GM23338 (cell line): ENCODE data around the gene SYCP3. TPM values are rescaled to one million over a fixed set of nuclear protein-coding genes. Genes with fewer than 3 reads are reported as not detected.

Source experiments
- ATAC-seq: fragments of 200-7000 bp; cut with Tn5 transposase; 3 replicates; pipeline ENCODE4 v1.9.1; 2020
- DNase-seq: peaks from one replicate; pipeline ENCODE4 v3.0.0-alpha.2; 2015; ENCODE audit warnings: low spot score
- H2AFZ ChIP-seq: fragments of 200-600 bp; sonication (generic); 2 replicates; pipeline ENCODE4 v1.8.0; 2016; ENCODE audit warnings: antibody characterized with exemption, mild to moderate bottlenecking, moderate library complexity
- H3F3A ChIP-seq: fragments of 200-600 bp; sonication (generic); replicated peaks from 2 replicates; pipeline ENCODE4 v1.8.0; 2017; ENCODE audit warnings: antibody characterized with exemption, mixed run types, low read depth
- H3K27ac ChIP-seq: fragments of 200-600 bp; sonication (generic); 2 replicates; pipeline ENCODE4 v1.6.1; 2016; ENCODE audit warnings: low read depth
- H3K27me3 ChIP-seq: fragments of 200-600 bp; sonication (generic); 2 replicates; pipeline ENCODE4 v1.8.0; 2016; ENCODE audit warnings: mild to moderate bottlenecking, mixed run types, moderate library complexity; ENCODE audit not compliant: insufficient read depth
- H3K36me3 ChIP-seq: fragments of 200-600 bp; sonication (generic); 2 replicates; pipeline ENCODE4 v1.8.0; 2016; ENCODE audit warnings: mild to moderate bottlenecking; ENCODE audit not compliant: insufficient read depth
- H3K4me1 ChIP-seq: fragments of 200-600 bp; sonication (generic); 2 replicates; pipeline ENCODE4 v1.8.0; 2016; ENCODE audit warnings: mild to moderate bottlenecking, moderate library complexity; ENCODE audit not compliant: insufficient read depth
- H3K4me2 ChIP-seq: fragments of 200-600 bp; sonication (generic); 2 replicates; pipeline ENCODE4 v1.7.1; 2017; ENCODE audit warnings: mixed run types
- H3K4me3 ChIP-seq: fragments of 200-600 bp; sonication (generic); 2 replicates; pipeline ENCODE4 v1.6.1; 2016; ENCODE audit warnings: mixed run types
- H3K79me2 ChIP-seq: fragments of 200-600 bp; sonication (generic); replicated peaks from 2 replicates; pipeline ENCODE4 v1.8.0; 2017; ENCODE audit warnings: mild to moderate bottlenecking; ENCODE audit not compliant: insufficient read depth
- H3K9me2 ChIP-seq: fragments of 200-600 bp; sonication (generic); 2 replicates; pipeline ENCODE4 v1.8.0; 2017; ENCODE audit not compliant: insufficient read depth
- H4K20me1 ChIP-seq: fragments of 200-600 bp; sonication (generic); replicated peaks from 2 replicates; pipeline ENCODE4 v1.8.0; 2017; ENCODE audit warnings: mild to moderate bottlenecking; ENCODE audit not compliant: insufficient read depth
- H3K27ac Mint-ChIP-seq: 2 replicates; pipeline ENCODE4 v1.8.0; 2020; ENCODE audit warnings: inconsistent platforms, mild to moderate bottlenecking, moderate library complexity, mixed read lengths
- H3K27me3 Mint-ChIP-seq: 3 replicates; pipeline ENCODE4 v1.8.0; 2022; ENCODE audit warnings: low read depth, mild to moderate bottlenecking, moderate library complexity, mixed read lengths, inconsistent platforms; ENCODE audit not compliant: insufficient read depth, poor library complexity
- H3K36me3 Mint-ChIP-seq: 3 replicates; pipeline ENCODE4 v1.8.0; 2021; ENCODE audit warnings: low read depth, mild to moderate bottlenecking, inconsistent platforms, moderate library complexity, mixed read lengths
- H3K4me1 Mint-ChIP-seq: 3 replicates; pipeline ENCODE4 v1.8.0; 2020; ENCODE audit warnings: mild to moderate bottlenecking, inconsistent platforms, mixed read lengths
- H3K4me3 Mint-ChIP-seq: 3 replicates; pipeline ENCODE4 v1.8.0; 2021; ENCODE audit warnings: moderate library complexity, mild to moderate bottlenecking, inconsistent platforms, mixed read lengths
- H3K9me3 Mint-ChIP-seq: 3 replicates; pipeline ENCODE4 v1.8.0; 2020; ENCODE audit warnings: moderate library complexity, mild to moderate bottlenecking, inconsistent platforms, mixed read lengths
- CREB1 ChIP-seq: fragments of 250-450 bp; sonication (Bioruptor Pico); IDR thresholded peaks from 2 replicates; pipeline ENCODE4 v1.5.0; 2020; ENCODE audit warnings: low read depth, mild to moderate bottlenecking, moderate library complexity
- EZH2 ChIP-seq: fragments of 200-600 bp; sonication (generic); IDR thresholded peaks from one replicate; pipeline ENCODE4 v1.8.0; 2017; ENCODE audit warnings: antibody characterized with exemption, mild to moderate bottlenecking, low read depth; ENCODE audit not compliant: unreplicated experiment
- JUNB ChIP-seq: IDR thresholded peaks from one replicate; pipeline ENCODE4 v1.6.1; 2016; ENCODE audit warnings: antibody characterized with exemption; ENCODE audit not compliant: unreplicated experiment
- NANOG ChIP-seq: IDR thresholded peaks from 2 replicates; pipeline ENCODE4 v1.6.1; 2016; ENCODE audit warnings: antibody characterized with exemption, borderline replicate concordance
- POLR2AphosphoS5 ChIP-seq: IDR thresholded peaks from 2 replicates; pipeline ENCODE4 v1.6.1; 2016; ENCODE audit warnings: antibody characterized with exemption, low read depth
- ZNF114 ChIP-seq: fragments of 250-450 bp; sonication (Bioruptor Pico); IDR thresholded peaks from 2 replicates; pipeline ENCODE4 v1.5.0; 2020; ENCODE audit warnings: mild to moderate bottlenecking, moderate library complexity
- ZNF331 ChIP-seq: fragments of 250-450 bp; sonication (Bioruptor Pico); IDR thresholded peaks from 2 replicates; pipeline ENCODE4 v1.5.0; 2020; ENCODE audit warnings: low read depth, mild to moderate bottlenecking, moderate library complexity
- polyA plus RNA-seq: library from polyadenylated mRNA; unstranded; fragments of >200 nt; fragmentation: Nextera tagmentation; extraction: Ambion mirVana; gene quantifications from 2 replicates; pipeline ENCODE4 v1.2.1, GENCODE V29; 2016
- total RNA-seq: library from RNA; depleted of rRNA; stranded (reverse); fragments of >200 nt; shearing (Covaris generic); gene quantifications from 2 replicates; pipeline ENCODE4 v1.2.3, GENCODE V29; 2014
- TF ChIP-seq, protein P1 (sequence below), 2 experiments: fragments of 200-600 bp in 1 of 2; sonication (generic) in 1 of 2; conservative IDR thresholded peaks; 2 replicates each; pipeline versions ENCODE4 v1.5.1 to v1.6.1; 2016 to 2017; ENCODE audit warnings: antibody characterized with exemption in 2 of 2, low read depth in 2 of 2, mild to moderate bottlenecking in 2 of 2, moderate library complexity in 1 of 2
- TF ChIP-seq, protein P2 (sequence below): IDR thresholded peaks from 2 replicates; pipeline ENCODE4 v1.6.1; 2016; ENCODE audit warnings: antibody characterized with exemption
- TF ChIP-seq, protein P3 (sequence below): IDR thresholded peaks from one replicate; pipeline ENCODE4 v1.6.1; 2018; ENCODE audit warnings: antibody characterized with exemption; ENCODE audit not compliant: unreplicated experiment

SYCP3 gene
- total and polyA plus RNA-seq, 2 experiments from 2014 or later, result 0.07 to 1.5 TPM

DNA sequence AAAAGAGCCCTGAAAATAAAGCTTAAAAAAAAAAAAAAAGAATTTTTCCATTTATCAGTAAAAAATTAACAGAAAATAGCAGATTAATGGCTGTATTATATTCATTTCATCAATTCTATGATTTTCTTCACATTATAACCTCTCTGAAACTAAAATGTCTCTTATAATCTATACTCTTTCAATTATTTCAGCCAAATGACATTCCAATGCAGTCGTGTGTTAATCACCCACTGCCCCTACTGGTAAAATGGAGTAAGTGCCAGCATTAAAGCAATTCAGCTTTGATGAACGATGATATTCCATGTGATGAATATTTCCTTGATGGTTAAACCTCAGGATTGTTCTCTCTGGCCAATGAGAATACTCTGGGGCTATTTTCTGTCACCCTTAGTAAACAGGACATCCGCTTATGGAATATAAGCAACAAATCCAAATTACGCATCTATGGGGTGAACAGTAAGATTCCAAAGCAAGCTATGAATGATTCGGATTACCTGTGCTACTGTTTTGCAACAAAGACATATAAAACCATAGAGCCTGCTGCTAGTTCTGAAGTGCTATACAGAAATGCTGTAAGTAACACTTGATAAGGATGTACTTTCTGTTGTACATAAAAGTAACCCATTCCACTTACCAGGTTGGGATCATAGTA lies 20.3 kb upstream of the SYCP3 start:
- Histone ChIP-seq H3K4me2 (no peak overlapping the region), H2AFZ (no peak overlapping the region), H3K27ac (no peak overlapping the region), H3K27me3 (no peaks in the 10 kb centered on the region), H3K9me2 (no peaks in the 10 kb centered on the region), H3F3A (no peaks in the 10 kb centered on the region), H3K79me2 (no peaks in the 10 kb centered on the region), H3K4me1 (no peaks in the 10 kb centered on the region), H3K36me3 (peaks cover 14% of the 10 kb centered on the region; the same call in 1 of the 2 replicates), H4K20me1 (no peaks in the 10 kb centered on the region), H3K4me3 (no peak overlapping the region)
- H3K27me3 Mint-ChIP-seq, result peaks cover 3% of the 10 kb centered on the region
- H3K4me3 Mint-ChIP-seq, result no peak overlapping the region
- no peaks in the 10 kb centered on the region; the same call in 2 of the 3 replicates for H3K9me3 Mint-ChIP-seq
- H3K27ac Mint-ChIP-seq, result no peak overlapping the region
- ATAC-seq (peak; percentile 51), DNase-seq (peak; percentile 62)
- TF ChIP-seq NANOG, result no peak
- TF ChIP-seq, protein P1, sequence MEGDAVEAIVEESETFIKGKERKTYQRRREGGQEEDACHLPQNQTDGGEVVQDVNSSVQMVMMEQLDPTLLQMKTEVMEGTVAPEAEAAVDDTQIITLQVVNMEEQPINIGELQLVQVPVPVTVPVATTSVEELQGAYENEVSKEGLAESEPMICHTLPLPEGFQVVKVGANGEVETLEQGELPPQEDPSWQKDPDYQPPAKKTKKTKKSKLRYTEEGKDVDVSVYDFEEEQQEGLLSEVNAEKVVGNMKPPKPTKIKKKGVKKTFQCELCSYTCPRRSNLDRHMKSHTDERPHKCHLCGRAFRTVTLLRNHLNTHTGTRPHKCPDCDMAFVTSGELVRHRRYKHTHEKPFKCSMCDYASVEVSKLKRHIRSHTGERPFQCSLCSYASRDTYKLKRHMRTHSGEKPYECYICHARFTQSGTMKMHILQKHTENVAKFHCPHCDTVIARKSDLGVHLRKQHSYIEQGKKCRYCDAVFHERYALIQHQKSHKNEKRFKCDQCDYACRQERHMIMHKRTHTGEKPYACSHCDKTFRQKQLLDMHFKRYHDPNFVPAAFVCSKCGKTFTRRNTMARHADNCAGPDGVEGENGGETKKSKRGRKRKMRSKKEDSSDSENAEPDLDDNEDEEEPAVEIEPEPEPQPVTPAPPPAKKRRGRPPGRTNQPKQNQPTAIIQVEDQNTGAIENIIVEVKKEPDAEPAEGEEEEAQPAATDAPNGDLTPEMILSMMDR (conservative IDR thresholded peaks at IDR 0.05; ENCODE audit: low read depth in 2 of 2), result peak; percentile 70 to 78
- H3K36me3 Mint-ChIP-seq, result peaks cover 12% of the 10 kb centered on the region; the same call in 2 of the 3 replicates
- H3K4me1 Mint-ChIP-seq, result peaks cover 7% of the 10 kb centered on the region

DNA sequence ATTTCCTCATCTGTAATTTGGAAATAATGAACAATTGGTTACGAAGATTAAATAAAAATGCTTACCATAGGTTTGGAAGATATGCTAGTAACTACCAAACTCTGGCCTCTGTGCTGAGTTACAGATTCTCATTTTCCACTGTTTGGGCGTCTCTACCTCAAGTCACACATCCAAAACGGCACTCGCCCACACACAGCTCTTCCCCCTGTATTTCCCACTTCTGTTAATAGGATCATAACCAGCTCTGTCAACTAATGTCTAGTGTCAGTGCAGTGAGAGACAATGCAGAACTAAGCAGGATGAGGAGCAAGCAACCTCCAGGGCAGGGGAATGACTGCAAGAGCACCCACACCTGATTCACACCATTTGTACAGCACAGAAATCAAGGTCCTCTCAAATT lies 10.9 kb upstream of the SYCP3 start:
- Histone ChIP-seq H3K27ac (no peak overlapping the region), H2AFZ (no peak overlapping the region), H4K20me1 (no peaks in the 10 kb centered on the region; the same call in 1 of the 2 replicates), H3K9me2 (no peaks in the 10 kb centered on the region), H3K27me3 (no peaks in the 10 kb centered on the region), H3K4me3 (no peak overlapping the region), H3K79me2 (no peaks in the 10 kb centered on the region), H3K4me2 (0 out of 2 replicates have a peak overlapping the region, but pooled peaks have one; percentile 37), H3K4me1 (peaks cover 8% of the 10 kb centered on the region), H3F3A (no peaks in the 10 kb centered on the region), H3K36me3 (peaks cover 6% of the 10 kb centered on the region; the same call in 1 of the 2 replicates)
- H3K9me3 Mint-ChIP-seq, result no peaks in the 10 kb centered on the region; the same call in 2 of the 3 replicates
- ATAC-seq (no peak), DNase-seq (no peak)
- peaks cover 18% of the 10 kb centered on the region for H3K4me1 Mint-ChIP-seq
- H3K27me3 Mint-ChIP-seq, result peaks cover 2% of the 10 kb centered on the region
- no peak overlapping the region for H3K4me3 Mint-ChIP-seq
- H3K27ac Mint-ChIP-seq, result 0 out of 2 replicates have a peak overlapping the region, but pooled peaks have one; percentile 70
- H3K36me3 Mint-ChIP-seq, result no peaks in the 10 kb centered on the region; the same call in 2 of the 3 replicates
- TF ChIP-seq, protein P2, sequence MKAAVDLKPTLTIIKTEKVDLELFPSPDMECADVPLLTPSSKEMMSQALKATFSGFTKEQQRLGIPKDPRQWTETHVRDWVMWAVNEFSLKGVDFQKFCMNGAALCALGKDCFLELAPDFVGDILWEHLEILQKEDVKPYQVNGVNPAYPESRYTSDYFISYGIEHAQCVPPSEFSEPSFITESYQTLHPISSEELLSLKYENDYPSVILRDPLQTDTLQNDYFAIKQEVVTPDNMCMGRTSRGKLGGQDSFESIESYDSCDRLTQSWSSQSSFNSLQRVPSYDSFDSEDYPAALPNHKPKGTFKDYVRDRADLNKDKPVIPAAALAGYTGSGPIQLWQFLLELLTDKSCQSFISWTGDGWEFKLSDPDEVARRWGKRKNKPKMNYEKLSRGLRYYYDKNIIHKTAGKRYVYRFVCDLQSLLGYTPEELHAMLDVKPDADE, result no peak
- TF ChIP-seq, protein P3, sequence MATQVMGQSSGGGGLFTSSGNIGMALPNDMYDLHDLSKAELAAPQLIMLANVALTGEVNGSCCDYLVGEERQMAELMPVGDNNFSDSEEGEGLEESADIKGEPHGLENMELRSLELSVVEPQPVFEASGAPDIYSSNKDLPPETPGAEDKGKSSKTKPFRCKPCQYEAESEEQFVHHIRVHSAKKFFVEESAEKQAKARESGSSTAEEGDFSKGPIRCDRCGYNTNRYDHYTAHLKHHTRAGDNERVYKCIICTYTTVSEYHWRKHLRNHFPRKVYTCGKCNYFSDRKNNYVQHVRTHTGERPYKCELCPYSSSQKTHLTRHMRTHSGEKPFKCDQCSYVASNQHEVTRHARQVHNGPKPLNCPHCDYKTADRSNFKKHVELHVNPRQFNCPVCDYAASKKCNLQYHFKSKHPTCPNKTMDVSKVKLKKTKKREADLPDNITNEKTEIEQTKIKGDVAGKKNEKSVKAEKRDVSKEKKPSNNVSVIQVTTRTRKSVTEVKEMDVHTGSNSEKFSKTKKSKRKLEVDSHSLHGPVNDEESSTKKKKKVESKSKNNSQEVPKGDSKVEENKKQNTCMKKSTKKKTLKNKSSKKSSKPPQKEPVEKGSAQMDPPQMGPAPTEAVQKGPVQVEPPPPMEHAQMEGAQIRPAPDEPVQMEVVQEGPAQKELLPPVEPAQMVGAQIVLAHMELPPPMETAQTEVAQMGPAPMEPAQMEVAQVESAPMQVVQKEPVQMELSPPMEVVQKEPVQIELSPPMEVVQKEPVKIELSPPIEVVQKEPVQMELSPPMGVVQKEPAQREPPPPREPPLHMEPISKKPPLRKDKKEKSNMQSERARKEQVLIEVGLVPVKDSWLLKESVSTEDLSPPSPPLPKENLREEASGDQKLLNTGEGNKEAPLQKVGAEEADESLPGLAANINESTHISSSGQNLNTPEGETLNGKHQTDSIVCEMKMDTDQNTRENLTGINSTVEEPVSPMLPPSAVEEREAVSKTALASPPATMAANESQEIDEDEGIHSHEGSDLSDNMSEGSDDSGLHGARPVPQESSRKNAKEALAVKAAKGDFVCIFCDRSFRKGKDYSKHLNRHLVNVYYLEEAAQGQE, result no peak
- TF ChIP-seq NANOG (no peak), ZNF331 (no peak), CREB1 (CRISPR knock-in tag) (no peak), JUNB (no peak), POLR2AphosphoS5 (no peak), ZNF114 (CRISPR knock-in tag) (no peak), EZH2 (no peak)
- TF ChIP-seq, protein P1 (conservative IDR thresholded peaks at IDR 0.05; ENCODE audit: low read depth in 2 of 2), result no peak
